NCI-H345 treated with DMSO at 0.1 percent for 48 hours (cell line): ENCODE measurements around the gene NOG.

Experiments used
- DNase-seq: peaks from one replicate; lab custom pipeline; 2025; ENCODE audit not compliant: unreplicated experiment; lab: John Stamatoyannopoulos, UW

The NOG gene

GRCh38 chr17:56596691-56597494 lies 3.4 kb downstream of the NOG start:
- DNase-seq: no peak

- no peak for DNase-seq
These were observed 4.0 kb downstream of the NOG start for GRCh38 chr17:56597495-56597990.

GRCh38 chr17:56598466-56598865 lies 5.0 kb downstream of the NOG start:
- no peak for DNase-seq

- no peak for DNase-seq
These were observed 5.6 kb downstream of the NOG start for GRCh38 chr17:56599088-56599487.

GRCh38 chr17:56599566-56599965 lies 6.1 kb downstream of the NOG start:
- DNase-seq: no peak

- DNase-seq: no peak
These were observed 6.8 kb downstream of the NOG start for GRCh38 chr17:56600256-56600655.

- DNase-seq: no peak
These were observed 8.1 kb downstream of the NOG start for GRCh38 chr17:56601591-56601990.

GRCh38 chr17:56602292-56603130 lies 9.0 kb downstream of the NOG start:
- no peak for DNase-seq

- DNase-seq: no peak
These were observed 10.2 kb downstream of the NOG start for GRCh38 chr17:56603486-56604238.

- no peak for DNase-seq
These were observed 11.3 kb downstream of the NOG start for GRCh38 chr17:56604691-56605290.

- DNase-seq: no peak
These were observed 15.4 kb downstream of the NOG start for GRCh38 chr17:56608944-56609343.

GRCh38 chr17:56610321-56610720 lies 16.8 kb downstream of the NOG start:
- no peak for DNase-seq

- no peak for DNase-seq
These were observed 19.6 kb downstream of the NOG start for GRCh38 chr17:56613131-56613530.

GRCh38 chr17:56614522-56614921 lies 21.0 kb downstream of the NOG start:
- DNase-seq: no peak

GRCh38 chr17:56616239-56616638 lies 22.7 kb downstream of the NOG start:
- DNase-seq: no peak

- no peak for DNase-seq
These were observed 29.9 kb downstream of the NOG start for GRCh38 chr17:56623383-56623782.

- no peak for DNase-seq
These were observed 30.8 kb downstream of the NOG start for GRCh38 chr17:56624309-56624708.

- no peak for DNase-seq
These were observed 31.4 kb downstream of the NOG start for GRCh38 chr17:56624912-56625311.

GRCh38 chr17:56629531-56630075 lies 36.1 kb downstream of the NOG start:
- DNase-seq: no peak

- no peak for DNase-seq
These were observed 36.7 kb downstream of the NOG start for GRCh38 chr17:56630202-56630601.

- DNase-seq: no peak
These were observed 40.2 kb downstream of the NOG start for GRCh38 chr17:56633681-56634080.
